LNCaP clone FGC (cell line): ENCODE measurements around the gene TTF1.
A peak's percentile ranks its signal among the peaks of the same experiment; 100 is the strongest.

Experiments
- DNase-seq: peaks from one replicate; pipeline ENCODE4 v3.0.0-alpha.2; 2011; ENCODE audit warnings: low read depth
- H3K4me3 ChIP-seq: 2 replicates; pipeline ENCODE4 v1.5.1; 2011; ENCODE audit warnings: mild to moderate bottlenecking, low read depth, low read length, control low read depth
- TF ChIP-seq, protein P1 (sequence below): IDR thresholded peaks from 2 replicates; pipeline ENCODE4 v1.5.1; 2012; ENCODE audit warnings: mild to moderate bottlenecking; ENCODE audit not compliant: control insufficient read depth, insufficient read depth; ENCODE audit errors: extremely low read depth

TTF1 gene

GRCh38 chr9:132413926-132414325, 7.3 kb upstream of the TTF1 start:
- no peak overlapping the region for H3K4me3 ChIP-seq
- DNase-seq, result no peak
- TF ChIP-seq, protein P1, sequence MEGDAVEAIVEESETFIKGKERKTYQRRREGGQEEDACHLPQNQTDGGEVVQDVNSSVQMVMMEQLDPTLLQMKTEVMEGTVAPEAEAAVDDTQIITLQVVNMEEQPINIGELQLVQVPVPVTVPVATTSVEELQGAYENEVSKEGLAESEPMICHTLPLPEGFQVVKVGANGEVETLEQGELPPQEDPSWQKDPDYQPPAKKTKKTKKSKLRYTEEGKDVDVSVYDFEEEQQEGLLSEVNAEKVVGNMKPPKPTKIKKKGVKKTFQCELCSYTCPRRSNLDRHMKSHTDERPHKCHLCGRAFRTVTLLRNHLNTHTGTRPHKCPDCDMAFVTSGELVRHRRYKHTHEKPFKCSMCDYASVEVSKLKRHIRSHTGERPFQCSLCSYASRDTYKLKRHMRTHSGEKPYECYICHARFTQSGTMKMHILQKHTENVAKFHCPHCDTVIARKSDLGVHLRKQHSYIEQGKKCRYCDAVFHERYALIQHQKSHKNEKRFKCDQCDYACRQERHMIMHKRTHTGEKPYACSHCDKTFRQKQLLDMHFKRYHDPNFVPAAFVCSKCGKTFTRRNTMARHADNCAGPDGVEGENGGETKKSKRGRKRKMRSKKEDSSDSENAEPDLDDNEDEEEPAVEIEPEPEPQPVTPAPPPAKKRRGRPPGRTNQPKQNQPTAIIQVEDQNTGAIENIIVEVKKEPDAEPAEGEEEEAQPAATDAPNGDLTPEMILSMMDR, result no peak

- H3K4me3 ChIP-seq, result no peak overlapping the region
- DNase-seq, result no peak
- TF ChIP-seq, protein P1, result peak; percentile 49
These were observed 5.4 kb upstream of the TTF1 start for GRCh38 chr9:132412089-132412488.

DNA sequence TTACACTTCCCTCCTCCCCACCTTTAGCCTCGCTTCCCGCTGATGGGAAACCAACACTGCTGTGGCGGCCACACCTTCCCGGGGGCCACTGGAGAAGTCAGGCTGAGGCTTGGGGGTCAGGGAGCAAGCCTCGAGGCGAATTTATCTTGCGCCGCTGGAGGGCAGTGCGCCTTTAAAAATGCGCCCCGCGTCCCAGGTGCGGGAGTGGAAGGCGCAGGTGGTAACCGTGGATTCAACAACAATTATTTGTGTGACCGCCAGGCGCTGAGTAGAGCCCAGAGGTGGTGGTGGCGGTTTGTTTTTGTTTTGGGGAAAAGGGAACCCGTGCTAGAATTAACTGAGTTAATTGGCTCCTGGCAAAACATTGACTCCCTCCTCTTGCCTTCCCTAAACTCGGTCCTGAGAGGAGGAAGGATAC, 4.5 kb upstream of the TTF1 start:
- DNase-seq, result no peak
- TF ChIP-seq, protein P1, result peak; percentile 66
- no peak overlapping the region for H3K4me3 ChIP-seq

DNA sequence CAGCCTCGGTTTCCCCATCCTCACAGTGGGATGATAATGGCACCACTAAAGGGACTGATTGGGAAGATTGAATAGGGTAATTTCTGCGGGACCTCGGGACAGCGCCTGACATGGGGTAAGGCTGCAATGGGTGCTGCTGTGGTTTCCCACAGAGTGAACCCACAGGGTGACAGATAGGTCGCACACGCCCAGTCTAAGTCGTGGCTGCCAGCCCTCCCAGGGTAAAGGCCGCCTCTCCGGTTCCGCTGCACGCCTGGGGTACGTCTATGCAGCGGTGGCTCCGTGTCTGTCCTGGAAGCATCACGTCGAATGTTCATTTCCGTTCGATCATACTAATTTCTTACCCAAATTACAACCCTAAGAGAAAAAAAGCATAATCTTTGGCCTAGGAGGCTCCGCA, 4.0 kb upstream of the TTF1 start:
- TF ChIP-seq, protein P1, result no peak
- DNase-seq, result no peak
- H3K4me3 ChIP-seq, result no peak overlapping the region

DNA sequence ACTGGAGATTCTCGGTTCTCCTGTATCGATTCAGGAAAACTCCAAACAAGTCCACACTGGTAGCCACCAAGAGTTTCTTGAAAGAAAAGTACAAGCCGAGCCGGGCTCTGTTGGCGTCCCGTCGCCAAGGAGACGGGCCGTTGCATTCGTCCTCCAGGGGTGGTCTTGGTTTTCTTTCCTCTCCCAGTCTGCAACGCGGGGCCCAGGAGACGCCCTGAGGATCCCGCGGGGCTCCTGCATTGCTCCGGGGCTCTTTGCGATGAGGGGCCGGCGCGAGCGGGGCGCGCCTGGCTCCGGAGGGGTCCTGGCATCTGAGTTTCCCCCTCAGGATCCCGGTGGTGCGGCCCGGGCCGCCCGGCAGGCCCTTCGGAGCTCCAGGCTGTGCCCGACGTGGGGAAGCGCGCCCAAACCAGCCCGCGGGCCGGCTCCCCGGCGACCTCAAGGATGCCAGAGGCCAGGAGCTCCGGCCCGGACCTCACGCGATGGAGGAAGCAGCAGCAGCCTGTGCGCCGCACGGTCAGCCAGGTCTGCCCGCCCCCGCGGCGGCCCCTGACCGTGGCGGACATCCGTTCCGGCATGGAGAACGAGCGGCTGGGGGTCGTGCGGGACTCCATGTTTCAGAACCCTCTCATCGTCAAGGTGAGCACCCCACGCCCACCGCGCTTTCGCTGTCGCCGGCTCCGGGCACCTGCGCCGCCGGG, 3.3 kb upstream of the TTF1 start, which contains the start of gene CFAP77:
CFAP77 (plus strand) TSS at position 384 of the 701 bp plus-strand sequence; CDS start at position 445, 61 bp downstream.
- H3K4me3 ChIP-seq, result peak within 1 kb of the TSS; percentile 32; the same call in 1 of the 2 replicates
- TF ChIP-seq, protein P1, result no peak
- DNase-seq, result no peak

DNA sequence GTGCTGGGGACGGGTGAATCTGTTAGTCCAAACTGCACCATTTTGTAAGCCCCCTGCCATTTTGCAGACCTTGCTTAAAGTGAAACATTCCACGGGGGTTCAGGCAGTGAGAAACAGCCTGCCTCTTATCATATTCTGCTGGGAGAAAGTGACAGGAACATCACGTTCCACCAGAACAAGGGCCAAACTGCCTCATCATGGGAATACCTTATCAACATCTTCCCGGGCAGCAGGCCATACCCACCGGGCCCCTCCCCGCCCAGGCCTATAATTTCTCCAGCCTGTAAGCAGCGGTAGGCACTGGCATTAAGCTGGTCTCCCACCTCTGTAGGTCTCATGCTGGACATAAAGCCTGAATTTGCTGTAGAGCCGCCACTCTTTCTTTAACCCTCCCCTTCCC, 1.9 kb upstream of the TTF1 start:
- TF ChIP-seq, protein P1, result no peak
- no peak overlapping the region for H3K4me3 ChIP-seq
- no peak for DNase-seq

GRCh38 chr9:132407196-132407595, 556 bp upstream of the TTF1 start:
- no peak for DNase-seq
- peak overlapping the region; percentile 75 for H3K4me3 ChIP-seq
- TF ChIP-seq, protein P1, result no peak
